ENCODE measurements around the gene NSUN3. TPM values are rescaled to one million over a fixed set of nuclear protein-coding genes. Genes with fewer than 3 reads are reported as not detected.

Gene NSUN3
- total and polyA plus RNA-seq, 10 of the 15 experiments (the other 5 are each of a cell fraction or from before 2014, with no cell fraction given), result 9.1 to 20.3 (median 11.7) TPM

DNA sequence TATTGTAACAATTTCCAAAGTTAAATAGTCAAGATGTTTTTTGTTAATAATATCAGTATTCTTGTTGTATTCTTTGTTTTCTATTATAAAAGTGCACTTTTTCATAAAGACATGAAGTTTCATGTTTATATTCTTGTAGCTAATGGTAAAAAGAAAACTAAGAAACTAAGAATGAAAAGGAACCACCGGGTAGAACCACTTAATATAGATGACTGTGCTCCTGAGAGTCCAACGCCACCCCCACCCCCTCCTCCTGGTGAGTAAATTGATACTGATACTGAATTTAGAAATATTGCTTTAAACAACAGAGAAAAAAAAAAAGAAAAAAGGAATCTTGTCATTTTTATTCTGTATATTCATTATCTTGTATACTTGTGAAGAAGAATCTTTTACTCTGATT lies 13.6 kb upstream of the NSUN3 start:
- RAD21 ChIA-PET (ENCODE audit: unreplicated experiment), result interaction anchor here (0.6 kb wide), 1 partner anchor 64 kb away, joined by 3 read pairs; no protein-coding TSS in a partner anchor
- Histone ChIP-seq H3K9me3 (replicated peaks; ENCODE audit: control insufficient read depth, insufficient read depth, low read length) (no peaks in the 10 kb centered on the region), H4K20me1 (ENCODE audit: control insufficient read depth, insufficient read depth) (no peaks in the 10 kb centered on the region), H3K9ac (ENCODE audit: control insufficient read depth, insufficient read depth, low read length) (no peak overlapping the region), H3K4me1 (ENCODE audit: control insufficient read depth, insufficient read depth, low read length) (no peaks in the 10 kb centered on the region), H3K4me3 (no peak overlapping the region), H2AFZ (ENCODE audit: control insufficient read depth, low read depth, low read length) (no peak overlapping the region), H3K27ac (ENCODE audit: control insufficient read depth, insufficient read depth) (no peak overlapping the region), H3K4me2 (ENCODE audit: control insufficient read depth, insufficient read depth) (no peak overlapping the region), H3K79me2 (ENCODE audit: control insufficient read depth, insufficient read depth, low read length) (no peaks in the 10 kb centered on the region), H3K27me3 (replicated peaks in 1 of 2; ENCODE audit: control insufficient read depth in 2 of 2, insufficient read depth in 2 of 2, low read length in 1 of 2) (no peaks in the 10 kb centered on the region), H3K36me3 (ENCODE audit: control insufficient read depth in 2 of 2, insufficient read depth in 2 of 2, low read length in 1 of 2) (peaks cover 0 to 2% of the 10 kb centered on the region in 2 experiments; a peak in 2 of 4 replicates)
- SMC1A ChIA-PET (ENCODE audit: uncharacterized antibody, unreplicated experiment), result interaction anchor here (2.0 kb wide), 1 partner anchor 20 kb away, joined by 11 read pairs; no protein-coding TSS in a partner anchor
- DNase-seq (ENCODE audit: low read depth, low spot score) (no peak), FAIRE-seq (no peak), ATAC-seq (no peak)
- WGBS (ENCODE audit: insufficient coverage, insufficient replicate concordance, low lambda C conversion rate, missing lambda C conversion rate), result 48% methylated on average over 2 of the region's 2 CpGs
- POLR2A ChIA-PET, result interaction anchor here (1.2 kb wide), 1 partner anchor 10 kb away, joined by 4 read pairs; no protein-coding TSS in a partner anchor
- intact Hi-C loops (cut with micrococcal nuclease; ENCODE audit: unreplicated experiment), result no loop called here
- no TSS peak for BruUV-seq (replicated peaks)
- in situ Hi-C loops (cut with MboI), result no loop called here
- CTCF ChIA-PET, result interaction anchor here (2.5 kb wide), 1 partner anchor 13 kb away, joined by 12 read pairs; no protein-coding TSS in a partner anchor
- TF ChIP-seq KLF5 (IDR thresholded peaks at IDR 0.05; ENCODE audit: partially characterized antibody) (no peak), SIX5 (IDR thresholded peaks at IDR 0.05; ENCODE audit: low read depth, low read length, severe bottlenecking) (no peak), NFXL1 (IDR thresholded peaks at IDR 0.05; ENCODE audit: borderline replicate concordance) (no peak), MTA3 (IDR thresholded peaks at IDR 0.05; ENCODE audit: borderline replicate concordance, low read length) (no peak), DPF2 (IDR thresholded peaks at IDR 0.05) (no peak), TCF7 (IDR thresholded peaks at IDR 0.05; ENCODE audit: borderline replicate concordance) (no peak), CREM (IDR thresholded peaks at IDR 0.05; ENCODE audit: low read depth) (no peak), RUNX3 (IDR thresholded peaks at IDR 0.05; ENCODE audit: low read length) (no peak), POU2F2 (IDR thresholded peaks at IDR 0.05; ENCODE audit: borderline replicate concordance, low read depth, low read length) (no peak), BHLHE40 (IDR thresholded peaks at IDR 0.05; ENCODE audit: borderline replicate concordance in 1 of 2, low read depth in 2 of 2, low read length in 1 of 2) (no peak), SUZ12 (IDR thresholded peaks at IDR 0.05; ENCODE audit: unreplicated experiment) (no peak), POLR2AphosphoS5 (IDR thresholded peaks at IDR 0.05; ENCODE audit: low read length) (no peak)
- TF ChIP-seq, protein P1, sequence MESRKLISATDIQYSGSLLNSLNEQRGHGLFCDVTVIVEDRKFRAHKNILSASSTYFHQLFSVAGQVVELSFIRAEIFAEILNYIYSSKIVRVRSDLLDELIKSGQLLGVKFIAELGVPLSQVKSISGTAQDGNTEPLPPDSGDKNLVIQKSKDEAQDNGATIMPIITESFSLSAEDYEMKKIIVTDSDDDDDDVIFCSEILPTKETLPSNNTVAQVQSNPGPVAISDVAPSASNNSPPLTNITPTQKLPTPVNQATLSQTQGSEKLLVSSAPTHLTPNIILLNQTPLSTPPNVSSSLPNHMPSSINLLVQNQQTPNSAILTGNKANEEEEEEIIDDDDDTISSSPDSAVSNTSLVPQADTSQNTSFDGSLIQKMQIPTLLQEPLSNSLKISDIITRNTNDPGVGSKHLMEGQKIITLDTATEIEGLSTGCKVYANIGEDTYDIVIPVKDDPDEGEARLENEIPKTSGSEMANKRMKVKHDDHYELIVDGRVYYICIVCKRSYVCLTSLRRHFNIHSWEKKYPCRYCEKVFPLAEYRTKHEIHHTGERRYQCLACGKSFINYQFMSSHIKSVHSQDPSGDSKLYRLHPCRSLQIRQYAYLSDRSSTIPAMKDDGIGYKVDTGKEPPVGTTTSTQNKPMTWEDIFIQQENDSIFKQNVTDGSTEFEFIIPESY (IDR thresholded peaks at IDR 0.05), result no peak
- TF ChIP-seq, protein P2, sequence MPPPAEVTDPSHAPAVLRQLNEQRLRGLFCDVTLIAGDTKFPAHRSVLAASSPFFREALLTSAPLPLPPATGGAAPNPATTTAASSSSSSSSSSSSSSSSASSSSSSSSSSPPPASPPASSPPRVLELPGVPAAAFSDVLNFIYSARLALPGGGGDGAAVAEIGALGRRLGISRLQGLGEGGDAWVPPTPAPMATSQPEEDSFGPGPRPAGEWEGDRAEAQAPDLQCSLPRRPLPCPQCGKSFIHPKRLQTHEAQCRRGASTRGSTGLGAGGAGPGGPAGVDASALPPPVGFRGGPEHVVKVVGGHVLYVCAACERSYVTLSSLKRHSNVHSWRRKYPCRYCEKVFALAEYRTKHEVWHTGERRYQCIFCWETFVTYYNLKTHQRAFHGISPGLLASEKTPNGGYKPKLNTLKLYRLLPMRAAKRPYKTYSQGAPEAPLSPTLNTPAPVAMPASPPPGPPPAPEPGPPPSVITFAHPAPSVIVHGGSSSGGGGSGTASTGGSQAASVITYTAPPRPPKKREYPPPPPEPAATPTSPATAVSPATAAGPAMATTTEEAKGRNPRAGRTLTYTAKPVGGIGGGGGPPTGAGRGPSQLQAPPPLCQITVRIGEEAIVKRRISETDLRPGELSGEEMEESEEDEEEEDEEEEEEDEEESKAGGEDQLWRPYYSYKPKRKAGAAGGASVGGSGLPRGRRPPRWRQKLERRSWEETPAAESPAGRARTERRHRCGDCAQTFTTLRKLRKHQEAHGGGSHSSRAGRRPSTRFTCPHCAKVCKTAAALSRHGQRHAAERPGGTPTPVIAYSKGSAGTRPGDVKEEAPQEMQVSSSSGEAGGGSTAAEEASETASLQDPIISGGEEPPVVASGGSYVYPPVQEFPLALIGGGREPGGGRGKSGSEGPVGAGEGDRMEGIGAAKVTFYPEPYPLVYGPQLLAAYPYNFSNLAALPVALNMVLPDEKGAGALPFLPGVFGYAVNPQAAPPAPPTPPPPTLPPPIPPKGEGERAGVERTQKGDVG (CRISPR knock-in tag; IDR thresholded peaks at IDR 0.05), result no peak
- TF ChIP-seq, protein P3, sequence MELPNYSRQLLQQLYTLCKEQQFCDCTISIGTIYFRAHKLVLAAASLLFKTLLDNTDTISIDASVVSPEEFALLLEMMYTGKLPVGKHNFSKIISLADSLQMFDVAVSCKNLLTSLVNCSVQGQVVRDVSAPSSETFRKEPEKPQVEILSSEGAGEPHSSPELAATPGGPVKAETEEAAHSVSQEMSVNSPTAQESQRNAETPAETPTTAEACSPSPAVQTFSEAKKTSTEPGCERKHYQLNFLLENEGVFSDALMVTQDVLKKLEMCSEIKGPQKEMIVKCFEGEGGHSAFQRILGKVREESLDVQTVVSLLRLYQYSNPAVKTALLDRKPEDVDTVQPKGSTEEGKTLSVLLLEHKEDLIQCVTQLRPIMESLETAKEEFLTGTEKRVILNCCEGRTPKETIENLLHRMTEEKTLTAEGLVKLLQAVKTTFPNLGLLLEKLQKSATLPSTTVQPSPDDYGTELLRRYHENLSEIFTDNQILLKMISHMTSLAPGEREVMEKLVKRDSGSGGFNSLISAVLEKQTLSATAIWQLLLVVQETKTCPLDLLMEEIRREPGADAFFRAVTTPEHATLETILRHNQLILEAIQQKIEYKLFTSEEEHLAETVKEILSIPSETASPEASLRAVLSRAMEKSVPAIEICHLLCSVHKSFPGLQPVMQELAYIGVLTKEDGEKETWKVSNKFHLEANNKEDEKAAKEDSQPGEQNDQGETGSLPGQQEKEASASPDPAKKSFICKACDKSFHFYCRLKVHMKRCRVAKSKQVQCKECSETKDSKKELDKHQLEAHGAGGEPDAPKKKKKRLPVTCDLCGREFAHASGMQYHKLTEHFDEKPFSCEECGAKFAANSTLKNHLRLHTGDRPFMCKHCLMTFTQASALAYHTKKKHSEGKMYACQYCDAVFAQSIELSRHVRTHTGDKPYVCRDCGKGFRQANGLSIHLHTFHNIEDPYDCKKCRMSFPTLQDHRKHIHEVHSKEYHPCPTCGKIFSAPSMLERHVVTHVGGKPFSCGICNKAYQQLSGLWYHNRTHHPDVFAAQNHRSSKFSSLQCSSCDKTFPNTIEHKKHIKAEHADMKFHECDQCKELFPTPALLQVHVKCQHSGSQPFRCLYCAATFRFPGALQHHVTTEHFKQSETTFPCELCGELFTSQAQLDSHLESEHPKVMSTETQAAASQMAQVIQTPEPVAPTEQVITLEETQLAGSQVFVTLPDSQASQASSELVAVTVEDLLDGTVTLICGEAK (IDR thresholded peaks at IDR 0.05; ENCODE audit: borderline replicate concordance), result no peak
